GM10266 (cell line): ENCODE data around the gene OPRPN.

Experiments used
- DNase-seq: peaks from one replicate; pipeline ENCODE4 v3.0.0; 2012; ENCODE audit errors: extremely low spot score
- CTCF ChIP-seq: IDR thresholded peaks from 2 replicates; pipeline ENCODE4 v1.5.1; 2012; ENCODE audit warnings: mild to moderate bottlenecking, low read depth; ENCODE audit not compliant: control insufficient read depth, insufficient read depth; ENCODE audit errors: missing control alignments

Gene OPRPN

GRCh38 chr4:70371987-70372386 lies 25.8 kb upstream of the OPRPN start:
- no peak for TF ChIP-seq CTCF
- no peak for DNase-seq

- TF ChIP-seq CTCF: no peak
- DNase-seq: no peak
These were observed 25.0 kb upstream of the OPRPN start for GRCh38 chr4:70372760-70373159.

GRCh38 chr4:70380578-70380977 lies 17.2 kb upstream of the OPRPN start:
- TF ChIP-seq CTCF: no peak

GRCh38 chr4:70382691-70383181 lies 15.0 kb upstream of the OPRPN start, which contains the start of gene SMR3B:
Gene SMR3B, plus strand, starts transcription at chr4:70383131. Its CDS starts 1,380 bp downstream, at chr4:70384511.
- no peak for DNase-seq
- no peak for TF ChIP-seq CTCF

More at GRCh38 chr4:70380578-70380977, 17.2 kb upstream of the OPRPN start:
- no peak for DNase-seq

- TF ChIP-seq CTCF: no peak
- no peak for DNase-seq
These were observed 5.5 kb upstream of the OPRPN start for GRCh38 chr4:70392057-70392776.

- no peak for TF ChIP-seq CTCF
- no peak for DNase-seq
These were observed 1.6 kb downstream of the OPRPN start for GRCh38 chr4:70399319-70399718.

- TF ChIP-seq CTCF: no peak
- DNase-seq: no peak
These were observed 5.0 kb downstream of the OPRPN start for GRCh38 chr4:70402762-70403161.
